ENCODE results near the gene TPRN.
"Not testable (repeated sequence)": the region's sequence is repeated elsewhere in the genome, so short reads cannot be mapped to it uniquely, and the experiment has no call there.

TPRN gene

GRCh38 chr9:137200311-137201204, at the start of gene TPRN:
Gene TPRN (minus strand): TSS chr9:137200741. CDS start chr9:137200711, 30 bp downstream.
- peak; percentile 96 to 98 for DNase-seq (ENCODE audit: low read depth in 2 of 2)

GRCh38 chr9:137247916-137248175, 47.3 kb upstream of the TPRN start:
- DNase-seq (ENCODE audit: low read depth in 2 of 2): no peak

- no peak for DNase-seq (ENCODE audit: low read depth in 2 of 2)
Observed at GRCh38 chr9:137247135-137247915, 46.8 kb upstream of the TPRN start.

GRCh38 chr9:137245450-137246421, 45.2 kb upstream of the TPRN start:
- no peak for DNase-seq (ENCODE audit: low read depth in 2 of 2)

GRCh38 chr9:137244486-137245449, 44.2 kb upstream of the TPRN start:
- no peak for DNase-seq (ENCODE audit: low read depth in 2 of 2)

GRCh38 chr9:137243626-137244485, 43.3 kb upstream of the TPRN start:
- no peak for DNase-seq (ENCODE audit: low read depth in 2 of 2)

GRCh38 chr9:137243266-137243625, 42.7 kb upstream of the TPRN start:
- not testable (repeated sequence) for DNase-seq (ENCODE audit: low read depth in 2 of 2)

GRCh38 chr9:137242269-137243203, 42.0 kb upstream of the TPRN start:
- DNase-seq (ENCODE audit: low read depth in 2 of 2): no peak

- DNase-seq (ENCODE audit: low read depth in 2 of 2): peak; percentile 40 to 55
Observed at GRCh38 chr9:137241490-137242268, 41.1 kb upstream of the TPRN start.

GRCh38 chr9:137240841-137241489, 40.4 kb upstream of the TPRN start, which contains the start of gene TUBB4B:
Gene TUBB4B (plus strand): TSS chr9:137241287. CDS start chr9:137241361, 74 bp downstream.
- peak; percentile 93 for DNase-seq (ENCODE audit: low read depth in 2 of 2)

GRCh38 chr9:137240318-137240840, 39.8 kb upstream of the TPRN start:
- DNase-seq (ENCODE audit: low read depth in 2 of 2): peak; percentile 48 to 49

GRCh38 chr9:137239541-137240200, 39.1 kb upstream of the TPRN start:
- not testable (repeated sequence) for DNase-seq (ENCODE audit: low read depth in 2 of 2)

- DNase-seq (ENCODE audit: low read depth in 2 of 2): no peak
Observed at GRCh38 chr9:137237759-137238726, 37.5 kb upstream of the TPRN start.

- DNase-seq (ENCODE audit: low read depth in 2 of 2): no peak
Observed at GRCh38 chr9:137236936-137237421, 36.4 kb upstream of the TPRN start.
